Activated B cell treated with CpG ODN at 0.5 μM for 24 hours (primary cell): ENCODE measurements around the gene CDCP1. TPM values are rescaled to one million over a fixed set of nuclear protein-coding genes. Genes with fewer than 3 reads are reported as not detected.

Experiments
- ATAC-seq: fragments of 200-7000 bp; cut with Tn5 transposase; one replicate; pipeline ENCODE4 v1.10.0; 2021; ENCODE audit warnings: low read depth, mild to moderate bottlenecking, moderate library complexity
- CTCF ChIA-PET: fragments of 350-600 bp; sonication (Branson Sonifier 250); formaldehyde crosslinking; loops from one replicate; lab custom pipeline; 2021; ENCODE audit warnings: antibody characterized with exemption; lab: Charles Lee
- POLR2A ChIA-PET: fragments of 350-600 bp; sonication (Branson Sonifier 250); formaldehyde crosslinking; loops from one replicate; lab custom pipeline; 2021; ENCODE audit warnings: antibody characterized with exemption; lab: Charles Lee
- DNase-seq: peaks from one replicate; pipeline ENCODE4 v3.0.0; 2022
- H3K27ac Mint-ChIP-seq: one replicate; pipeline ENCODE4 v1.8.0; 2020; ENCODE audit warnings: mixed read lengths
- H3K27me3 Mint-ChIP-seq: one replicate; pipeline ENCODE4 v1.8.0; 2021; ENCODE audit warnings: mixed read lengths
- H3K36me3 Mint-ChIP-seq: one replicate; pipeline ENCODE4 v1.8.0; 2021; ENCODE audit warnings: low read depth, mixed read lengths
- H3K4me1 Mint-ChIP-seq: one replicate; pipeline ENCODE4 v1.8.0; 2021; ENCODE audit warnings: mixed read lengths
- H3K4me3 Mint-ChIP-seq: one replicate; pipeline ENCODE4 v1.8.0; 2020; ENCODE audit warnings: mild to moderate bottlenecking, mixed read lengths
- H3K9me3 Mint-ChIP-seq: one replicate; pipeline ENCODE4 v1.8.0; 2020; ENCODE audit warnings: mixed read lengths
- CTCF ChIP-seq: fragments of 200-600 bp; IDR thresholded peaks from one replicate; pipeline ENCODE4 v1.8.0; 2022; ENCODE audit warnings: antibody characterized with exemption, mild to moderate bottlenecking
- intact Hi-C: fragments of 100-400 bp; cut with micrococcal nuclease; formaldehyde crosslinking; loops from one replicate; pipeline ENCODE4 v1.15.1; 2024
- total RNA-seq: library from RNA; stranded (reverse); gene quantifications from 2 replicates; pipeline ENCODE4 v1.2.3, GENCODE V29; 2022

The CDCP1 gene
- total RNA-seq, 1 donor from 2014 or later, result not detected

DNA sequence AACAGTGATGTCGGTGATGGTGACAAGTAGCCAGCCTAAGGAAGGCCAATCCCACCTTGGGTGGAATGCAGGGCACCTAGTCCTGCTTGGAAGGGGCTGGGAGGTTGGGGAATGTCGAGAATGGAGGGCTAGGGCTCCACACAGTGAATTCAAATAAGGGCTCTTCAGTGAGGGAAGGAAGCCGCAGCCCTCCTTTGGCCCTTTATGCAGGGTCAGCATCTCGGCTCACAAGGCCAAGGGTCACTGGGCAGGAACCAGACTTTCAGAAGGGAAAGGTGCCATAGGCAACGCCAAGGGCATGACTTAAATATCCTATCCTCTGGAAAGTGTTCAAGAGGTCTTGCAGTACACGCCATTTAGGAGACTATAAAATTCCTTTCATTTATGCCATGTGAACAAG lies 63.2 kb downstream of the CDCP1 start:
- DNase-seq, result no peak
- ATAC-seq, result no peak
- Mint-ChIP-seq H3K4me1 (no peaks in the 10 kb centered on the region), H3K27ac (no peak overlapping the region), H3K4me3 (no peak overlapping the region), H3K36me3 (no peaks in the 10 kb centered on the region), H3K9me3 (no peaks in the 10 kb centered on the region), H3K27me3 (no peaks in the 10 kb centered on the region)
- ChIA-PET CTCF (no interaction called here), POLR2A (no interaction called here)
- intact Hi-C loops, result no loop called here
- TF ChIP-seq CTCF, result no peak

DNA sequence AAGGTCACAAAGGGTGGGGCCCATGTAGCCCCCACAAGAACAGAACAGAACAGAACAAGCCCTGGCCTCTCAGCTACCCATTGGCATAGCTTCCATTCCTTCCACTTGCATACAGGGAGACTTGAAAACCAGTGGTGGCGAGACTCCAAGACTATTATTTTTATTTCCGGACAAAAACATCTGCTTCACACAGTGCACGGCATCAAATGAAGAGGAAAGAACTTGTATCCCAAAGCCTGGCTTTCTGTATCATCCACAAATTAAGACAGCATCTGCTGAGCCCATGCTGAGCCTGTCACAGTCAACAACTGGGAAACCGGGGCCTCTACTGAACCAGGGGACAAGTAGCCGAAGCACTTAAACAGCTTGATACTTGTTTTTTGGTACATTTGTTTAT lies 64.0 kb downstream of the CDCP1 start:
- no peaks in the 10 kb centered on the region for H3K36me3 Mint-ChIP-seq
- H3K9me3 Mint-ChIP-seq, result no peaks in the 10 kb centered on the region
- H3K27ac Mint-ChIP-seq, result no peak overlapping the region
- CTCF ChIA-PET, result no interaction called here
- H3K27me3 Mint-ChIP-seq, result no peaks in the 10 kb centered on the region
- DNase-seq (no peak), ATAC-seq (no peak)
- intact Hi-C loops, result no loop called here
- no peak overlapping the region for H3K4me3 Mint-ChIP-seq
- no peaks in the 10 kb centered on the region for H3K4me1 Mint-ChIP-seq
- POLR2A ChIA-PET, result no interaction called here
- no peak for TF ChIP-seq CTCF

GRCh38 chr3:45081506-45082141 lies 64.6 kb downstream of the CDCP1 start:
- Mint-ChIP-seq H3K9me3 (no peaks in the 10 kb centered on the region), H3K27ac (no peak overlapping the region), H3K4me3 (no peak overlapping the region), H3K27me3 (no peaks in the 10 kb centered on the region), H3K4me1 (no peaks in the 10 kb centered on the region), H3K36me3 (no peaks in the 10 kb centered on the region)
- ATAC-seq (no peak), DNase-seq (no peak)
- POLR2A ChIA-PET, result no interaction called here
- TF ChIP-seq CTCF, result no peak
- intact Hi-C loops, result no loop called here
- CTCF ChIA-PET, result no interaction called here

GRCh38 chr3:45080824-45081223 lies 65.4 kb downstream of the CDCP1 start:
- H3K4me1 Mint-ChIP-seq, result no peaks in the 10 kb centered on the region
- no peak overlapping the region for H3K27ac Mint-ChIP-seq
- POLR2A ChIA-PET, result no interaction called here
- H3K9me3 Mint-ChIP-seq, result no peaks in the 10 kb centered on the region
- H3K36me3 Mint-ChIP-seq, result no peaks in the 10 kb centered on the region
- DNase-seq, result no peak
- intact Hi-C loops, result no loop called here
- no peak for TF ChIP-seq CTCF
- no peak overlapping the region for H3K4me3 Mint-ChIP-seq
- no peaks in the 10 kb centered on the region for H3K27me3 Mint-ChIP-seq
- no peak for ATAC-seq
- CTCF ChIA-PET, result no interaction called here

DNA sequence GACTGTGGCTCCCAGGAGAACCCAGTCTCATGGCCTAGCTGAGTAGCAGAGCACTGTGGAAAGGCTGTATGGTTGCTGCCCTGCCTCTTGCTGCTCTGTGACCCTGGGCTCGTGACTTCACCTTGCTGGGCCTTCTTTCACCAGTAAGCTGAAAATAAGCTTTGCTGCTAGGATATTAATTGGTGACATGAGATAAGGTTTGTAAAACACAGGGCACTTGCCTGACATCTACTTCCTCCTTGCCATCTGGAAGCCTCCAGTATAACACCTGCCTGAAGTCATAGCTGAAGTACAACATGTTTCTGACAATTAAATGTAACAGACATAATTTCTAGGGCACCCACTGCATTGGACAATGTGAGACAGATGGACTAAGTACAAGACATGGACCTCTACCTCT lies 66.5 kb downstream of the CDCP1 start:
- ATAC-seq (no peak), DNase-seq (no peak)
- no peak overlapping the region for H3K4me3 Mint-ChIP-seq
- no peak overlapping the region for H3K27ac Mint-ChIP-seq
- no peaks in the 10 kb centered on the region for H3K4me1 Mint-ChIP-seq
- TF ChIP-seq CTCF, result no peak
- peaks cover under 1% of the 10 kb centered on the region for H3K27me3 Mint-ChIP-seq
- intact Hi-C loops, result no loop called here
- H3K36me3 Mint-ChIP-seq, result no peaks in the 10 kb centered on the region
- ChIA-PET POLR2A (no interaction called here), CTCF (no interaction called here)
- H3K9me3 Mint-ChIP-seq, result no peaks in the 10 kb centered on the region
